Activated T-cell treated with anti-CD3 and anti-CD28 coated beads, Interleukin-2, amount 50 U/mL, for 1 hour (primary cell): Measurements from ENCODE around the gene C2orf76.
A peak's percentile ranks its signal among the peaks of the same experiment; 100 is the strongest.
"Not testable (repeated sequence)": the region's sequence is repeated elsewhere in the genome, so short reads cannot be mapped to it uniquely, and the experiment has no call there.

Source experiments
- DNase-seq: peaks from one replicate; pipeline ENCODE4 v3.0.0-alpha.2; 2020

The C2orf76 gene

GRCh38 chr2:119292226-119292625 lies 74.4 kb downstream of the C2orf76 start:
- no peak for DNase-seq

DNA sequence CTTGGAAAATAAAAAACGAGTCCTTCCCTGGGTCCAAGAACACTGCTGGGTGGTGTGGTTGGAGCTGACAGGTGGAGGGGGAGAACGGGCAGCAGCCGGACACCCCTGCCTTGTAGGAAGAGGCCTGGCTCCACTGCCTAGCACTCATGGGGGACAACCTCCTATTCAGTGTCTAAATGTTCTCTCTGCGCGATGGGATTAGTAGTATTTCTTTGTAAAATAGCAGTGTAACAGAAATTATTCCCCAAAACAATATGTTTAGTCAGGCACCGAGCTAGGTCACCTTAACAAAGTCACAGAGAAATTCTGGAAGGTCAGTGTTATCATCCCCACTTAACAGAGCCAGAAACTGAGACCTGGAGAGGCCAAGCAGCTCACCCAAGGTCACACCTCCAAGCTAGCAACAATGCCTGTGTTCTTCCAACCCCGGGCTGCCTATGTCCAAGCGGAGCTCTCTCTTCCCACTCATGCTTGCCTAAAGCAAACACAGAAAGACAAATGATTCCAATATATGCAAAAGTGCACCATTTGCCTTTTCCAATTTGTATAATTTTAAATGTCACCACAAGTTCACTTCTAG lies 75.0 kb downstream of the C2orf76 start:
- no peak for DNase-seq

- DNase-seq: peak; percentile 67
Observed at GRCh38 chr2:119290859-119291587, 75.6 kb downstream of the C2orf76 start.

GRCh38 chr2:119289642-119290041 lies 77.0 kb downstream of the C2orf76 start:
- DNase-seq: no peak

- DNase-seq: no peak
Observed at GRCh38 chr2:119289093-119289492, 77.5 kb downstream of the C2orf76 start.

DNA sequence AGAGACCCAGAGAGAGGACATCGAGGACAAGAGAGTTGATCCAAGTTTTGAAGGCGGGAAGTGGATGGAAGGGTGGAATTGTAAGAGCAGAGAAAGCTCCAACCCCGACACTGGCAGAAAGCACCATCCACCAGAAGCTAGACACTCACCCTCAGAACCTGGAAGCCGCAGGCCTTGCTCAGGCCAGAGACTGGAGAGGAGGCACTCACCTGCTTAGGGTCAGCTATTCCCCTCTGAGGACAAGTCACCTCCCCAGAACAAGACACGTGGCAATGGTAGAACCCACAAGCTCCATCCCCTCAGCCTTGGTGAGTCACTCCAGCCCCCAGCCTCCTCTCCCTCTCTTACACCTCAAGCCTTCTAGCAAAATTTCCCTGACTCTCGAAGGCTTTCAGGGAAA lies 78.1 kb downstream of the C2orf76 start:
- DNase-seq: no peak

- DNase-seq: no peak
Observed at GRCh38 chr2:119286661-119287060, 80.0 kb downstream of the C2orf76 start.

DNA sequence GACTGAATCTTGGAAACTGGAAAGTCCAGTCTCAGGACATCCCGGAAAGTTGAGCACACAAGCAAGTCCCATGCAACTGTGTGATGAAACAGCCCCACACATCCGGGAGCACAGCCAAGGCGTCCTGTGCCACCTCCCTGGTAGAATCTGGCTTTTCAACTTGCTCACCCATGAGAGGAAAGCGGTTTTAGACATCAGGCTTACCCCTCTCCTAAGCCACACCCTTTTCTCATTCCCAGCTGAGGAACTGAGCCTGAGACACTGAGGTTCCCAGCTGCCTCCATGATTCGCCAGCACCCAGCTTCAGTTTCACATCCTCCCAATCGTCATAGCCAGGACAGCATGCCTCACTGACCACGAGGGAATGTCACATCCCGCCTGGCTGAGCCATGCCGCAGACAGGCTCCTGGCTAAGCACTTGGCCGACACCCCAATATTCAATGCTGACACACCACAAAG lies 82.7 kb downstream of the C2orf76 start:
- no peak for DNase-seq

- DNase-seq: no peak
Observed at GRCh38 chr2:119282996-119283511, 83.6 kb downstream of the C2orf76 start.

DNA sequence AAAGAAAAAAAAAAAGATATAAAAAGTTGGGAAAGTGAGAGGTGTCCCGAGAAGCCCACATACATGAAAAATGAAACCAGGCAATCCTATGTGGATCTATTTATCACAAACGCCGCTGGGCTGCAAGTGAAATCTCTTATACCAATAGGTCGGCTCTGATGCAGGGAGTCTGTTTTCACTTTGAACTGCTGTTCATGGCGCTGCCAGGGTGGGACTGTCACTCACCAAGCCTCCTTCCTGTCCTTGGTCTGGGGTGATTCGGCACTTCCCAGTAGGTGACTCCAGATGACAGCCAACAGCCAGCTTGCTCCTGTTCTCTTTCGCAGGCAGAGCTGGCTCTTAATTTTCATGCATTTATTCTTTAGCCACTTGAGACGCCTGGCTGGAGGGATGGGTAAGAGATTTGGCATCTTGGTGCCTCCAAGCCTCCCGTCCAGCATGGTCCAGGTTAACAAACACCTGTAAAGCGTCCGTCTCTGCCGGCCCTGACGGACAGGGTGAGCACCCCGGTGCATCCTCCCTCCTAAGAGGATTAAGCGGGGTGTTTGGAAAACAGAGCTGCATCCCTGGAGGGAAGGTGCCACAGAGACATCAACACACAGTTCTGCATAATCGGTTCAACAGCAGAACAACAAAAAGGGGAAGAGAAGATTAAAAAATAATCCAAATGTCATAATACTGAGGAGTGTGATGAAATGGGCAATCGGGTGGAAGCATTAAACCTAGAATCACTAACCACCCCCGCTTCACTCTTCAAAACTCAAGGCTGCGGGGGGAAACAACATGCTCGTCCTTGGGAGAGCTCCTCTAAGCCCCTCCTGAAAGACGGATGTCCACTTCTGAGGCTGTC lies 84.3 kb downstream of the C2orf76 start:
- no peak for DNase-seq

GRCh38 chr2:119280680-119281079 lies 86.0 kb downstream of the C2orf76 start:
- no peak for DNase-seq

GRCh38 chr2:119279666-119280065 lies 87.0 kb downstream of the C2orf76 start:
- DNase-seq: no peak

DNA sequence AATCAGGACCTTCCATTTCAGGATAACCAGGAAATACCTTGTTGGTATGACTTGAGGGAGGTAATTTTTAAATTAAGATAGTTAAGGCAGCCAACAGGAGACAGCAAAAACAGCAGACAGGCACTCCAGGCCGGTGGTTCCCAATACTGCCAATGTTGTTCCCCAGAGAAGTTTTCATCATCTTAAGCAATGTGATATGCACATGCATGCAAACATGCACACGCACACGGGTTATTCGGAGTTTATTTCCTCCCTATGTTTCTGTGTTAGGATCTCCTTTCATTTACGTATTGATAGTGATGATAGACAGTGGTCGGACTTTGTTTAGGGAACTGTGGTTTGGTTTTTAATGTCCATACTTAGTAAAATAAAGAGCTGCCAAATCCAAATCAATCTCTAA lies 87.7 kb downstream of the C2orf76 start:
- no peak for DNase-seq

- DNase-seq: not testable (repeated sequence)
Observed at GRCh38 chr2:119278385-119278784, 88.2 kb downstream of the C2orf76 start.

GRCh38 chr2:119276864-119277263 lies 89.8 kb downstream of the C2orf76 start:
- DNase-seq: no peak

DNA sequence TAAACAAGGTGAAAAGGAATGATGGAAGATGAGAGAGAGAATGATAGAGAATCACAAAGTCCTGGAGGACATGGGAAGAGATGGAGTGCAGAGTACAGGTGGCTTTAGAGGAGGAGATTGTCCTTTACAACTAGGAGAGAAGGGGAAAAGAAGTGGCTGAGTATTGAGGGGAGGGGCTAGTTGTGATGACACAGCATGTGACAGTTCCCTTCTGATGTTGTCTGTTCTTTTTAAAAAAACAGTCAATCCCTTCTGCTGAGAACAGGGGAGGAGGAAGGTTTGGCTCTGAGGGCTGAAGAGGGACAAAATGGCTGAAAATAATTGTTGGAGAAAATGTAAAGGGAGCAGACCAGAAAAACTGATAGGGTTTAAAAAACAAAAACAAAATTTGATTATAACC lies 99.0 kb downstream of the C2orf76 start:
- no peak for DNase-seq

DNA sequence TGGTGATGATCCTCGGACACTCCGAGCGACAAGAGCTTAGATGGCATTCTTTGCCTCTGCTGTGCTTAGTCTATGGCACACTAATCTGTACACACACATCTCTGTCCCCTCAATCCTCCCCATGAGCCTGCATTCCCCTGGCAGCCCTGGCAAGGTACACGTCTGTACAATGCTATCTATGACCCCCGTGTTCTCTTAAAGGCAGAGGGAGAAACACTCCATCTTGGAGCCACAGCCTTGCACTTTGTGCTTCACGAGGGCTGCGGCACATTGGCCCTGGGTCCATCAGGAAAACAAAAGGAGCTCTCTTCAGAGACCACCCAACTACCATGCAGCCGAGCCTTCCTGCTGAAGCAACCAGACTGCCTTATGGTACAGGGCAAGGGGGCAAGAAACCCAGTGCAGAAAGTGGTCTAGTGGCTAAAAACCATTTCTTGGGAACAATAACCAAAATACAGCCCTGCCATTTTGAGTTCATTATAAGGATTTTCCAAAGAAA lies 100.5 kb downstream of the C2orf76 start:
- DNase-seq: no peak

DNA sequence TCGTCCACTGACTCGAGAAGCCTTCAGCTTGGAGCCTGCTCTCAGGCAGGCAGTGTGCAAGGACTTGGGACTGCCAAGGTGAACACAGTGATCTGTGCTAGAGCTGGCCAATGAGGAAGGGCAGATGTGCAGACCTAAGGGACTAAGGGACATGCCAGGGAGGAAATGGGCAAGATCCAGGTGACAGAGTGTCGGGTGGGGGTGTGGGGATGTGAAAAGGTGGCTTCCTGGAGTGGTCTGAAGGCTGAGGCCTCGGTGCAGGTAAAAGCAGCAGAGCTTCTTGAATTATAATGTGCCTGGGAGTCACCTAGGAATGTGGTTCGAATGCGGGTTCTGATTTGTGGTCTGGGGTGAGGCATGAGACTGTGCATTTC lies 101.0 kb downstream of the C2orf76 start:
- no peak for DNase-seq

DNA sequence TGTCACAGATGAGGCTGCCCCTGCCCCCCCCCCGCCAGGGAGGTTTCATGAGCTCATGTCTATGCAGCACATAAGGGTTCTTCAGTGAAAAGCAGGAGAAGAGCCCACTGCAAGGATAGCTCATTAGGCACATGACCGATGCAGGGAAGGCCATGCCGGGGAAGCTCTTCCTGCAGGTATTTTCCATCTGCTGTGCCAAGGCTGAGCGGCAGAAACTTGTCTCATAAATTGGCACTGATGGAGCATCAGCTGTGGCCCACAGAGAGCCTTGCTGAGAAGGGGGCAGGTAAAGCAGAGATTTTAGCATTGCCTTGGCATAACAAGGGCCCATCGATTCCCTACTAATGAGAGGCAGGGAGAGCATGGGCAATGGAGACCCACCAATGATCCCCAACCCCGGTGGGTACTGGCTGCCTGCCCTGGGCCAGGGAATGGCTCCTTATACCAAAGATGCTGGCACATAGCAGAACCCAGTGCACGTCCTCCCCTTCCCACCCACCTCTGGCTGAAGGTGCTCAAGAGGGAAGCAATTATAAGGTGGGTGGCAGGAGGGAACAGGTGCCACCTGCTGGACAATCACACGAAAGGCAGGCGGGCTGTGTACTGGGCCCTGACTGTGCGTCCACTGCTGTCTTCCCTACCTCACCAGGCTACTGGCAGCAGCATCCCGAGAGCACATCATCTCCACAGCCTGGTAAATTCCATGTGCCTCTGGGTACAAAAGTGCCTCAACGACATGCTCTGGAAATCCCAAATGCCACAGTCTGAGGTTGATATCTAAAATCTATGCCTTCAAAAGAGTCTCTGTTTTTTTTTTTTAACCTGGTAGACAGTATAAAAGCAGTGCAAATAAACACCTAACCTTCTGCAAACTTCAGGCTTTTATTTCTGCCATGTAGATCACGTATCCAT lies 101.6 kb downstream of the C2orf76 start:
- peak; percentile 26 for DNase-seq

- DNase-seq: no peak
Observed at GRCh38 chr2:119263656-119264055, 103.0 kb downstream of the C2orf76 start.

- DNase-seq: no peak
Observed at GRCh38 chr2:119263025-119263424, 103.6 kb downstream of the C2orf76 start.

DNA sequence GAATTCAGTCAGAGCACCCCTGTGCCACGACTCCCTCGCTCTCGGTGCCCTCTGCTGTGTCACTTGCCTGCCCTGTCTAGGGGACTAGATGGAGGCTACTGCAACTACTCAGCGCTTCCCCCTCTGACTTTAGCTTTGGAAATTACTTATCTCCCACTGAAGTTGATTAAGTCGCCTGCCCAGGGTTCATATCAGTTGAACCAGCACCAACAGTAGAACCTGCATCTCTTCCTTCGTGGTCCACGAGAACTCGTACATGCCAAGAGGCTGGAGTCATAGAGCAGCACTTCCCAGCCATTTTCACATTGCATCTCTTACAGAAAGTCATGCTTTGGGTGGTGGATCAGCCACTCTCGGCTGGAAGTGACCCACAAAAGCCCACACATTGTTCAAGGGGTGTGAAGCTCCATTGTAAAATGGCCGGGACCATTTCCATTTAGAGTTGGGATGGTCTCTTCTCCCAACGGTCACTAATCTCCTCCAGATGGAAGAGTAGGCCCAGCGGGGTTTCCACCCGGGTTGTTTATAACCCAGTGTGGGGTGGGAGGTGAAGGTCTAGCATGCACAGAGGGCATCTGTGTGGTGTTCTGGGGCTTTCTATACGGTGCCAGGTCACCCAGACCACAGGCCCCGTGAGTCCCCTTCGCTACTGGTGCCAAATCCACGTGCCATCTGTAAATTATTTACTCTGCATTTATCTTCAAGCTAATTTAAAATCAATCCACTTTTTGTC lies 105.0 kb downstream of the C2orf76 start:
- DNase-seq: no peak
